CD4-positive, alpha-beta T cell treated with Interleukin-17A for 4 hours (primary cell): ENCODE results near the gene NAE1.

Source experiments
- DNase-seq: peaks from one replicate; pipeline ENCODE4 v3.0.0-alpha.2; 2020; ENCODE audit warnings: mixed read lengths

The NAE1 gene

DNA sequence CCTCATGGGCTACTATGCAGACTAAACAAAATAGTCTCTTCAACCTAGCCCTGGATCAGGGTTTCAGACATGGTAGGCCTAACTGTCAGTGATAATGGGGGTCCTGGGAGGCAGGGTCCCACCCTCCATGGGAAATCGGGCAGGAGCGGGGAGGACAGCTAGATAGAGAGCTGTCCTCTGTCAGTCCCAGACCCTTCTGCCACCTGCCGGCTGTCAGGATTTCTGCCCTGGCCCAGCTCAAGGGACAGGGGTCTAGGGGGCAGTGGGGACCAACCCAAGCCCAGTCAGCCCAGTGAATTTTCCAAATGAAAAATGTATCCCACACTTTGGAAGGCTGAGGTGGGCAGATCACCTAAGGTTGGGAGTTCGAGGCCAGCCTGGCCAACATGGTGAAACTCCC, 18.8 kb upstream of the NAE1 start:
- DNase-seq: no peak

DNA sequence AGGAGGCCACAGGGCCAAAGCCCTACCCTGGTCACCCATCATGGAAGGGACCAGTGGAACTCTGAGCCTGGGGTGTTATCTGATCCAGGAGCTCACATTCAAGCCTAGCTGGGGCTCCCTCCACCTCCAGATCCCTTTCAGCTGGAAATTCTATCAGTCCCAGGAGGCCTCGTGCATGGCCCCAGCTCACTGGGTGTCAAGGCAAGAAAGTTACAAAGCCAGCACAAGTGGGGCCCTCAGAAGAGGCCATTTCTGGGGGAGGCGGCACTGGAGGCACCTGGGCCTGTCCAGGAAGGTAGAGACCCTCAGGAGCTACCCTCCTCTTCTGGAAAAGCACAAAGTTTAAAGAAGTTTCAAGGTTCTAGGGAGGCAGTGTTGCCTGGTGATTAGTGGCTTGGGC, 18.2 kb upstream of the NAE1 start:
- no peak for DNase-seq

DNA sequence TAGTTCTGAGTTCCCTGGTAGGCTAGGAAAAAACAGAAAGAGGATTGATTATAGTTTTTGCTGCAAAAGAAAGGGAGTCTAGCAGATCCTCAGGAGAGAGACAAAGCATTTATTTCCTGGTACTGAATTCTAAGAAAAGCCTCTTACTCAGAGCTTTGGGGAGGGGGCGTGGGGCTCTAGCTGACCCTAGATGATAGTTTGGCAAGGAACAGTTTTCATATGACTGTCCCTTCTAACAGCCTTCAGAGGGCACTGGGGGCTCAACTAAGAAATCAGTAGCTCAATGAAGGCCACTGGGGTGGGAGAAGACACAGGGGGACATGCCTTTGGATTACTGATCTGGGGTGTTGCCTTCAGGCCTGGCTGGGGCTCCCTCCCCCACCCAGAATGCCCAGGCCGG, 17.4 kb upstream of the NAE1 start:
- no peak for DNase-seq

DNA sequence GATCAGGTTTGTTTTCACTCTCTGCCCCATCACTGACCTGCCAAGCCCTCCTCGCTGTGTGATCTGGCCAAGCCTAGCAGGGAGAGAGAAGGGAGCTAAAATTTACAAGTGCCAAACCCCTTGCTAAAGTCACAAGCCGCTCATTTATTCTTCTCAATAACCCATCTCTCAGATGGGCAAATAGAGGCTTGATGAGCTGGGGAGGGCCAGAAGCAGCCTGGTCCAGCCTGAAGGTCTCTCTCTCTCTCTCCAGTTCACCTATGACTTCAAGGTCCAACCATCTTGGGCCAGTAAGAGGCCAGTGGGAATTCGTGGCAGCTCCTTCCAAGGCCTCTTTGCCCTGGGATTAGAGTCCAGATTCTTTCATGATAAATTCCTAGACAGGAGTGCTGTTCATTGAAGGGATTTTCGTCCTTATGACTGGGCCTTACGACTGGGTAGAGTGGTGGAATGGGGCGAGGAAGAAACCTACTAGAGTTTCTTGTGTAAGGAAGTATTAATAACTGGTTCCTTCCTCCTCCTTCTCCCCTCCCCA, 16.8 kb upstream of the NAE1 start:
- DNase-seq: no peak

DNA sequence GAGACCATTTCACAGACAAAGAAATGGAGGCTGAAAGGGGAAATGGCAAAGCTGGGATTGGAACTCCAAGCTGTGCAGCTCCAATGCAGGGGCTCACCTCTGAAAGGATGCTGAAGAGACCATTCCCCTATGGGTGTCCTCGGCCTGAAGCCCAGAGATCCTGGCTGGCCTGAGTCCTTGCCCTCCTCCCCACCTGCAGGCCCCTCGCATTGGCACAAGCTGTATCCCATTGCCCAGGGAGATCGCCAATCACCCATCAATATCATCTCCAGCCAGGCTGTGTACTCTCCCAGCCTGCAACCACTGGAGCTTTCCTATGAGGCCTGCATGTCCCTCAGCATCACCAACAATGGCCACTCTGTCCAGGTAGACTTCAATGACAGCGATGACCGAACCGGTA, 16.1 kb upstream of the NAE1 start:
- no peak for DNase-seq

DNA sequence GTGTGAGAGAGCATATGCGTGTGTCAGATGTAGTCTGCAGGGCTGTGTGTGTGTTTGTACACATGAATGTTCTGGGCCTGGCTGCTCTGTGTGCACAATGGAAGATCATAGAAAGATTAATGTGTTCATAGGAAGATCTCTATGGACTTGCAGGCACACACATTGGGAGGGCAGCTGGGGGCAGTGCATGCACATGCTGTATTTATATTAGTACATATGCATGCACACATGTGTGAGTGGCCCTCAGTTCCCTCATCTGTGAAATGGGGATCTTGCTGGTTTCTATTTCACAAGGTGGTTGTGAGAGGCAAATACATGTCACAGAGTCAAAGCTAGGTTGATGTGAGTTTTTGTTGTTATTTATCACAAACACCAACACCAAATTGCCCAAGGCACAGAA, 15.5 kb upstream of the NAE1 start:
- no peak for DNase-seq

DNA sequence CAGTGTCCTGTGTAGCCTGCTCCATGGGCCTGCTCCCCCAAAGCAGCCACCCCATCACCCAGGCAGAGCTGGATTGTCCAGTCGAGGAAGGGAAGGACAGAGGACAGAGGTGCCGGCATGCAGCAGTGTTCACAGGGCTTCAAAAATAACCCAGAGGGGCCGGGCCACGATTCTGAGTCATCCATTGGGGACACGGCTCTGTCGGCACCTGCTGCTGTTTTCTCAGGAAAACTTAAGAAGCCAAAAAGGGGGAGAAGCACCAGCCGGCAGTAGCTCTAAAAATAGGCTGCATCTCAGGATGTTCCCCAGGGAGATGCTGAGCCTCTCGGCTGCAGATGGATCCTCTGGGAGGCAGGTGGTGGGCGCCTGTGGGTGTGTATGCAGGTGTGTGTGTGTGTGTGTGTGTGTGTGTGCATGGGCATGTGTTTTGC, 15.0 kb upstream of the NAE1 start:
- DNase-seq: no peak

DNA sequence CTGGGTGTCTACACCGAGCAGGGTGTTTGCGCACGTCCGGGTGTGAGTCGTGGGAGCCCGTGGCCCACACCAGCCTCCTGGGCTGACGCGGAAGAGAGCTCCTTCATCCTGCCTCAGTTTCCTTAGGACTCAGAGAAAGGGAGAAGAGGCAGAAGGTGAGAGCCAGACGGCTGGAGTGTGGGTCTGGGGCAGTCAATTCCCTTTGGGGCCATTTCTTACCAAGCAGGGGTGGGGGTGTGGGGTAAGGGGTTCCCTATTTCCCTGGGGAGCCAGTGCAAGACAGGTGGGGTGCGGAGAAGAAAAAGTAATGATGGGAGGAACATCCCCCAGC, 14.3 kb upstream of the NAE1 start:
- DNase-seq: no peak

DNA sequence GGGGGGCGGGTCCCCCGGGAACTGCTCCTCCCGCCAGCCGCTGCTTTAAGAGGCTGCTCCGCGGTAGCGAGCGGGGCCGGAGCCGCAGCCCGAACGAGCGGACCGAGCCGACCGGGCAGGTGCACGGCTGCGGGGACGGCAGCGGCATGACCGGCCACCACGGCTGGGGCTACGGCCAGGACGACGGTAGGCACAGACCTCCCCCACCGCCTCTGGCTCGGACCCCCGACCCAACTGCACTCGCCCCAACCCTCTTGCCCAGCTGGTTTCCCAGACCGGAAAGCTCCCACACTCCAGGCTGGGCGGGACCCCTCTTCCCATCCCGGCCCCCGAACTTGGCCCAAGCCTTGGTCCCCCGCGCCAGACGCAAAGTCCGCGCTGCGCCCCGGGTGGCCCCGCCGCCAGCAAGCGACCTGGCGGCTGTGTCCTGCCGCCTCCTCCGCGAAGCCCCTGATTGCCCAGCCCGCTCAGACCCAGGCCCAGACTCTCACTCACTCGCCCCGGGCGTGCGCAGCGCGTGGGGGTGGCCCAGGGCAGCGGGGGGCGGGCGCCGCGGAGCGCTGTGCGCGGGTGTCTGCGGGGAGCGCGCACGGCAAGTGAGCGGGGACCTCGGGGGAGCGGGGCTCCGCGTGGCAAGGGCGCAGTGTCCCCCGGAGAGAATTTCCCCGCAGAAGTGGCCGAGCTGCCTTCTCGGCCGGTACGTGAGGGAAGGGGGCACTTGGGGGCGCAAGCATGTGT, 13.7 kb upstream of the NAE1 start, which contains the start of gene CA7:
CA7 (plus strand) TSS at position 73 of the 738 bp plus-strand sequence; CDS start at position 147, 74 bp downstream.
- DNase-seq: no peak

DNA sequence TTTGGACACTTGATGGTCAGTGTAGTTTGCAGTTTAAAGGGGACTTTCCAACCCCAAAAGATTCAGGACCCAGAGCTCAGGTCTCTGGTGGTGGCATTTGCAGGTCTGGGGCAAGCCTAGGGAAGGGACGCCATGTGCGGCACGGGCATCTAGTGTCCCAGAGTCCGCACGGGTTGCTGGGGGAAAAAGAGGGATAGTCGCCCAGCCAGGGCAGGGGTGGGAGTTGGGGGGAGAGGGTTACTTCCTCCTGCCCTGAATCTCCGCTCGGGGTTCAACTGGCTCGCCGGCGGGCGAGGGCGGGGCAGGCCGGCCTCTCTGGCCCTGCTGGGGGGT, 13.2 kb upstream of the NAE1 start:
- DNase-seq: no peak

DNA sequence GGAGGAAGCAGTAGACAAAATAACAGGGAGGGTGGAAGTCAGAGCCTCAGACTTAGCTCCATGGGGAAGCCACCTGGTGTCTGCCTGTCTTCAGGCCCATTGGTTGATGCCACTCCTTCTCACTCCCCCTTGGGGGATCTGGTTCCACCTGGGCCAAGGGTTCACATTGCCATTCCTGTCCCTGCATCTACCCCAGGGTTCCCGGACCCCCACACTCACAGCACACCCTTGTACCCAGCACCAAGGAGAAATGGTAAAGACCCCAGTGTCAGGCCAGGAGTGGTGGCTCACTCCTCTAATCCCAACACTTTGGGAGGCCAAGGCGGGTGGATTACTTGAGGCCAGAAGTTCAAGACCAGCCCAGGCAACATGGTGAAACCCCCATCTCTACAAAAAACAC, 12.4 kb upstream of the NAE1 start:
- DNase-seq: no peak

DNA sequence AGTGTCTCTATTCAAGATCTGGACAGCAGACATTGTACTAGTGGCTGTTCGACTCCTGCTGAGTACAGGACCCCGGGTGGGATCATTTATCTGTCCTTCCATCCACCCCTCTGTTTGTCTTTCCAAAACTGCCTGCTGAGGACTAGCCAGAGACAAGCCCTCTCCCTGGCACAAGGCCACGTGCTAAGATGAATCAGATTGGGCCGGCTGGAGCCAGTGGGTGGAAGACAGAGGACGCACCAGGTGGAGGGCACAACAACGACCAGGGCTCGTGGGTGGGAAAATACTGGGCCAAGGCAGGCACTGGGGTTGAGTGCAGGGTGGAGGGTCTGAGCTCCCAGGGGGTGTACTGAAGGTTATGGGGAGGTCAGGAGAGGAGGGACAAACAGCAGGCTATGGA, 12.0 kb upstream of the NAE1 start:
- no peak for DNase-seq

DNA sequence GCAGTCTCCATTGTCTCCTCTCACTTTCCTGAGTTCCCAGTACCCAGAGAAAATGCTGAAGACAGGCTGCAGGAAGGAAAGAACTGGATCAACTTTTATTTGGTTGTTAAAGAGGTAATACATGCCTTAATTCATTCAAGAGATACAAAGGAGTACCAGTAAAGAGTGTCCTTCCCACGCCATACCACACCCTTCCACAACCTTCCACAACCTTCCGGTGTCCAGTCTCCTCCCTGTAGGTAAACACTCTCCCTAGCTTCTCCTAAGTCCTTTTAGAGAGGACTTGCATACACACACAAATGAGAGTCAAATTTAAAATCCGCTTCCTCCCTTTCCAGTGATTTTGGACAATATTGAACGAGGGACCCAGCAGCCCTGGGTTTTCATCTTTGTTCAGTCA, 10.6 kb upstream of the NAE1 start:
- no peak for DNase-seq

DNA sequence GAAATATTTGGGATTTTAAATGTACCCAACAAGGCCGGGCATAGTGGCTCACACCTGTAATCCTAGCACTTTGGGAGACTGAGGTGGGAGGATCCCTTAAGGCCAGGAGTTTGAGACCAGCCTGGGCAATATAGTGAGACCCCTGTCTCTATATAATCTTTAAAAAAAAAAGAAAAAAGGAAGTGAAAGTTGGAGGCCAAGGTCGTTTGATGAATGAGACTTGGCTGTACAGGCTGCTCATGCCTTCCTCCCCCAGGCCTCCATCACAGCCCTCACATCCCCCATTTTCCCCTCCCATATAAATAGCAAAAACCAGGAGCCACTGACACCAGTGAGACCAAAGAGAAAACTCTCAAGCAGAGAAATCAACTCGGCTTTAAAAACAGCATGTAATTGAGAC, 10.1 kb upstream of the NAE1 start:
- DNase-seq: no peak

DNA sequence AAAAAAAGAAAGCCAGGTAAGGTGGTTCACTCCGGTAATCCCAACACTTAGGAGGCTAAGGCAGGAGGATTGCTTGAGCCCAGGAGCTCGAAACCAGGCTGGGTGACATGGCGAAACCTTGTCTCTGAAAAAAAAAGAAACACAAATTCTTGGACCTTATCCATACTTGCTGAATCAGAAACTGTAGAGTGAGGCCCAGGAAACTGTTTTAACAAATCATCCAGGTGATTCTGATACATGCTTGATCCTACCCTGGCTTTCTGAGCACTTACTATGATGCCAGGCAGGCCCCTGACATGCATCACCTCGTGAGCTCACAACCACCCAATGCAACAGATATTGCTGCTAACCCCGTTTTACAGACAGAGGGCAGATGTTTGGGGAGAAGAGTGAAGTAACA, 4.0 kb upstream of the NAE1 start:
- DNase-seq: no peak

DNA sequence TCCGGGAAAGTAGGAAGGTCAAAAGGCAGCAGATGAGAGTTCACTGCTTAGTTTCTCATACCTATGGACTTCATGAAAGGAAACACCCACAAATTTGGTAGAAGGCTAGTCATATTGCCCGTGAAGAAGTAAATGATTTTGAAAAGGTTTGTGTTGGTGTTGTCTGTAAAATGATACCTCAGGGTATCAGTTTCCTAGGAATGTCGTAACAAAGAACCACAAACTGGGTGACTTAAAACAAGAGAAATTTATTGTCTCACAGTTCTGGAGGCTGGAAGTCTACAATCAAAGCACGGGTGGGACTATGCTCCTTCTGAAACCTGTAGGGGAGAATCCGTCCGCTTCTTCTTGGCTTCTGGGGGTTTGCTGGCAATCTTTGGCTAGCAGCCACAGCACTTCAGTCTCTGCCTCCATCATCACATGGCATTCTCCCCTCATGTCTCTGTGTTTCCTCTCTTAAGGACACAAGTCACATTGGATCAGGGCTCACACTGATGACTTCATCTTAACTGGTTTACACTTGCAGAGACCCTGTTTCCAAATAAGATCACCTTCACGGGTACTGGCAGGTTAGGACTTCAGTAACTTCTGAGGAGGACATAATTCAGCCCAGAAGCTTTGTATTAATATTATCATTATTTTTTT, 2.0 kb upstream of the NAE1 start:
- no peak for DNase-seq

DNA sequence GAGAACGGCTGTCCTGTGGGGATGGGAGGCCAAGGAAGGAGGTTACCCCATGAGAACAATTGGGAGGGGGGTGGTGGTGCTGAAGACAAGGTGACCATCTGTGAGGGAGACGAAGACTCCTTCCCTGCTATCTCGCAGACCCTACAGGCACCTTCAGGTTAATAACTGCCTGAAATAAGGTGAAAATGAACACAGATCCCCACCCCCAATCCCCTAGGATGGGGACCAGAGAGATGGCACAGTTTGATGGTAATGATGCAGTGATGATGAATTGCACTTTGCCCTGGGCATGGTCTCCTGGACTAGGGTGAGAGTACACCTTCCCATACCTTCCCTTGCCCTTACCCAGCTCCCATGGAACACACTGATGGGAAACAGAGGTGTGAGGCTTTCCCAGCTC, 1.4 kb upstream of the NAE1 start:
- DNase-seq: no peak

DNA sequence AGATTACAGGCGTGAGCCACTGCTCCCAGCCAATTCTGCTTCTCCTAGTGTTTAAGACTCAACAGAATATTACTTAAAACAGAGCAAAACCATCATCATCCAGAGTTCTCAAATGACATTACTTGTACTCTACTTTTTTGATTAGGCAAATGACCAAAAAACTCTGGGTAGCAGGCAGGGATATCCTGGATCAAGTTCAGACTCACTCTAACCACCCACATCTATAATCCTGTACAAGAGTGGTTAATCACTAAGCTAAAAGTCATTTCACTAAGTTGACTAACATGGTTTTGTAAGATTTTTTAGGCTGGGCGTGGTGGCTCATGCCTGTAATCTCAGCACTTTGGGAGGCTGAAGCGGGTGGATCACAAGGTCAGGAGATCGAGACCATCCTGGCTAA, 6.8 kb downstream of the NAE1 start:
- DNase-seq: no peak

DNA sequence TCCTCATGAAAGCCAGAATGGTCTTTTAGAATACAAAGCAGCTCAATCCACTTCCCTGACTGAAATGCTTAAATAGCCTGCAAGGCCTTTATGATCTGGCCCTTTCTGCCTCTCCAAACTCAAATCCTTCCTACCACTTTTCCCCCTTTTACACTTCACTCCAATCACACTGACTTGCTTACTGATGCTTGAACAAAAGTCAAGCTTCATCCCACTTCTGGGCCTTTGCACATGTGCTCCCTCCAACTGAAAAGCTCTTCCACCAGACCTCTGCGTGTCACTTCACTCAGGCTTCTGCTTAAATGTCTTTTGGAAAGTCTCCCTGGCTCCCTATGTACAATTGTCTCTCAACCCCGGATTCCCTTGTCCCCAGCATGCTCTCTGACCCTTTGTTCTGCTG, 16.0 kb downstream of the NAE1 start:
- DNase-seq: no peak

DNA sequence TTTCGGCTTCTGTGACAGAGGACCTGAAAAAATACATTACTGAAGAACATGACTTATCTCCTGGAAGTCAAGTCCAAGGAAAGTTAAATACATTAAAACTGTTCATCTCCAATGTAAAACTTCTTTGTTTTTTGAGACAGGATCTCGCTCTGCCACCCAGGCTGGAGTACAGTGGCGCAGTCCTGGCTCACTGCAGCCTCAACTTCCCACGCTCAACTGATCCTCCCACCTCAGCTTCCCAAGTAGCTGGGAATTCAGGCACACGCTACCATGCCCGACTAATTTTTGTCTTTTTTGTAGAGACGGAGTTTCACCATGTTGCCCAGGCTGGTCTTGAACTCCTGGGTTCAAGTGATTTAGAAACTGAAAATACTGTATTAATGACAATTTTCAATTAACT, 19.7 kb downstream of the NAE1 start:
- no peak for DNase-seq

DNA sequence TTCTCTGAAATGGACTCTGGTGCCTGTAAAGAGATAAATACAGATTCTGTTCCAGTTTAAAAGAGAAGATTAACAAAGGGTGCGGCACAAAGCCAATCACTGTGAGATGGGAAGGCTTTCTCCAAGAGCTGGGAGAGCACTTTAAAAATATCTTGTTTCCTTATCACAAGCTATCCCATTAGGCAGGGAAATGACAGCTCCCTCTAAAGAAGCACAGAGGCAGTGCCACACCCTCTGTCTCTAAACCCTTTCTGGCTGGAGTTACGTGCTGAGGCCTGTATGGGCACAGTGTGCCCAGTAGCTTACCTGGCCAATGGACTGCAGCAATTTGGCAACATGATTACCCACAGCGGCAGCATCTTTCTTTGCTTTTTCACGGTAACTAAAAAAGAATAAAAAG, 20.4 kb downstream of the NAE1 start:
- no peak for DNase-seq

DNA sequence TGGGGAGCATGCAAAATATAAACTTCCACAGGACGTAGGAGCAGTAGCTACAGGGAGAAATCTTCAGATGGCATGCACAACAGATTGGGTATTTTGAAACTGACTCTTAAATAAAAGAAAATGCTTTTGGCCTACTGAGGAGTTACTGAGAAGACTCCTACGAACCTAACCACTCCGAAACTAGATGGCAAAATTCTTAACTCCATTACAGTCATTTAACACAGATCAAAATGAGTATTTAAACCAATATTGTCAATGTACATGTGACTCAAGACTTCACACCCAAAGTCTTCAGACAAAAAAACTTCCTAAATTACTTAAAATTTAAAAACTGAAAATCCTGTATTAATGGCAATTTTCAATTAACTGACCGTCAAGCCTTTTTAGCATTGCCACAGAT, 21.0 kb downstream of the NAE1 start:
- no peak for DNase-seq

DNA sequence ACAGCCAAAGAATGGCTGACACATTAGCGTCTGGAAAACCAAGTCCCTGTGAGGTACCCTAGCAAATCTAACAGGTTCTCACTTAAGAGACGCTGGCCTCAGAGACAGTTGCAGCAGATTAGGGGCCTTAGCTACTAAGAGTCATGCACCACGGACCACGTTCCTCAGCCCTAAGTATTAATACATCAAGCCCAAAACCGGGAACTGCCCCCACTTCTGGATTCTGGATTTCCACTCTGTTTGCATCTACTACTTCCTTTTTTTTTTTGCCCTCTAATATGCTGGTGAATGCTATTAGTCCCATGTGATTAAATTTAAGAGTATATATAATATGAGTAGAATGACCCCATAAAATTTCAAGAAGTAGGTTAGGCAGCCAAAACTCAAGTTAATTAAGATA, 28.6 kb downstream of the NAE1 start:
- DNase-seq: no peak

DNA sequence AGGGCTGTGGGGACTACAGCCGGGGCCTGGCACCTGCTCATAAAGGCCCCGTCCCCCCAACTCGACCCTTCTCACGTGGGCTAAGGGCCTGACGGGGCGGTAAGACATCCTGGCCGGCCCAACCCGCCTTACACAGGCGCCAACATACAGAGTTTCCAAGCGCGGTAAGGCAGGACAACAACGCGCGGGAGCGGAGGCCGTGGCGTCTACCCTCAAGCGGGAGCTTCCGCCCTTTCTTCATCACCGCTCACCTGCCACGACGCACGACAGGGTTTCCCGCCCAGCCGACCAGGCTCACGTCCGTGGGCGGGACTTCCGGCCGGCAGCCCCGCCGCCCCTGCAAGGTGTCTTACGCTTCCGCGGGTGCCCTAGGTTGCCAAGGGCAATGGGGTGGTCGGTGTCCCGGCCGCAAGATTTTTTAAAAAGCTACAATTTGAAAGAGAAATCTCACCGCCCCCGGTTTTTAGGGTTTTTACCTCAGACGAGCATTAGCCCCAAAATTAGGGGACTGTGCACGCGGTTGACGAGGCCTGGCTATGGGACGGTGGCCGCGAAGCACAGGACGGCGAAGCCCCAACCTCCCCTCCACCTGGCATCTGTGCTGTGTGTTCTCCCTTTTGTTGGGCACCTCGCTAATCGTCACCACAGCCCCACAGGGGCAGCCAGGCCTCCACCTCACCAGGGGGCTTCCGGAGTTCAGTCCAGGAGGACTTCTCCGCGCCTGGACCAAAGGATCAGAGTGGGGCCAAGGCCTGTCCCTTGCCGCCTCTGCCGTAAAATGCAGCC, 29.3 kb downstream of the NAE1 start, which contains the start of gene TERB1:
TERB1 (minus strand) TSS at position 265 of the 786 bp plus-strand sequence. CDS start 4,786 bp downstream, outside the sequence.
- DNase-seq: no peak
